Type B pancreatic cell (in vitro differentiated cells): ENCODE data around the gene BCL2L15. TPM values are rescaled to one million over a fixed set of nuclear protein-coding genes. Genes with fewer than 3 reads are reported as not detected.
A peak's percentile ranks its signal among the peaks of the same experiment; 100 is the strongest.

Experiments used
- DNase-seq: peaks from one replicate; pipeline ENCODE4 v3.0.0; 2021; ENCODE audit warnings: mixed read lengths; ENCODE audit not compliant: unreplicated experiment; ENCODE audit errors: extremely low spot score
- H3K27ac Mint-ChIP-seq: 2 replicates; pipeline ENCODE4 v1.8.0; 2021; ENCODE audit warnings: mild to moderate bottlenecking, mixed read lengths
- H3K27me3 Mint-ChIP-seq: 2 replicates; pipeline ENCODE4 v1.8.0; 2021; ENCODE audit warnings: mixed read lengths
- H3K36me3 Mint-ChIP-seq: 2 replicates; pipeline ENCODE4 v1.8.0; 2021; ENCODE audit warnings: mixed read lengths
- H3K4me1 Mint-ChIP-seq: one replicate; pipeline ENCODE4 v1.8.0; 2021; ENCODE audit warnings: mixed read lengths; ENCODE audit not compliant: unreplicated experiment
- H3K4me3 Mint-ChIP-seq: 2 replicates; pipeline ENCODE4 v1.8.0; 2021; ENCODE audit warnings: mild to moderate bottlenecking, mixed read lengths
- H3K9me3 Mint-ChIP-seq: 2 replicates; pipeline ENCODE4 v1.8.0; 2021; ENCODE audit warnings: mixed read lengths
- total RNA-seq: library from RNA; stranded (reverse); gene quantifications from 2 replicates; pipeline ENCODE4 v1.2.1, GENCODE V29; 2021; ENCODE audit warnings: low replicate concordance
- TF ChIP-seq, protein P1 (sequence below): fragments of 200-600 bp; sonication (generic); conservative IDR thresholded peaks from 2 replicates; pipeline ENCODE4 v1.5.0; 2021; ENCODE audit warnings: antibody characterized with exemption, mild to moderate bottlenecking

The BCL2L15 gene
- total RNA-seq, 1 donor from 2014 or later, result 1.2 TPM

DNA sequence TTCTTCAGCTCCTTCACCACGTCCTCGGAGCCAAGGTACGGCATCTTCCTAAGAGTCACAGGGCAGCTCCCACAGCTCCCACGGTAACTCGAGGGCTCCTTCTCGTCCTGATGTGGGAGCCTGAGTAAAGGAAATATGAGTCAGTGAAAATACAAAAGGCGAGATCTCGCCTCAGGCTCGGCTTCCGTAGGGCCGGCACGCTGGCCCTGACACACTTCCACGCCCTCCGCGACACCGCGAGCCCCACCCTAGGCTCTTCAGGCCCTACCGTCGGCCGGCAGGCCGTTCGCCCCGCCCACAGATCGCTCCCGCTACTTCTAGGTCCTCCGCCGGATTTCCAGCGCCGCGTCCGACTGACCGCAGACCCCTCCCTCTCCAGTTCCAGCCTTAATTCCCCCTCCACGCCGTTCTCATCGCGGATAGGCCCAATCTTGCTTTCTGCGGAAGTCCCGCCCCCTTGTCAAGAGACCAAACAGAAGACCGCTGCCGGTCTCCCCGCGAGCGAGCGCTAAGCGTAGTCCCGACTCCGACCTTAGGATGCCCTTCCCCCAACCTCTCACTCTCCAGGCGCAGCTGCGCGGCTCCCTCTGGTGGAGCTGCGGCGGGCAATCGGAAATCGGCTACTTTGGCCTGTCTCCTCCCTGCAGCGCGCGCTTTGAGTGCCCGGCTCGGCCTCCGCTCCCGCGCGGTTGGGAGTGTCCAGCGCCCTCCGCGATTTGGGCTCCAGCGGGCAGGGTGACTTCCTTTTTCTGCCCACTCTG lies 17.5 kb upstream of the BCL2L15 start, which contains the start of the genes AP4B1 and DCLRE1B:
TSS of gene AP4B1 (minus strand) at position 126 of the 761 bp plus-strand sequence. CDS start at position 44, 82 bp downstream.
TSS of gene DCLRE1B (plus strand) at position 653 of the 761 bp plus-strand sequence. CDS start 261 bp downstream, outside the sequence.
- Mint-ChIP-seq H3K27ac (peak within 1 kb of the TSS; percentile 98), H3K27me3 (no peaks in the 10 kb centered on the region), H3K4me3 (peak within 1 kb of the TSS; percentile 98), H3K9me3 (no peaks in the 10 kb centered on the region), H3K36me3 (peaks cover 9% of the 10 kb centered on the region), H3K4me1 (peaks cover 3% of the 10 kb centered on the region)
- TF ChIP-seq, protein P1, sequence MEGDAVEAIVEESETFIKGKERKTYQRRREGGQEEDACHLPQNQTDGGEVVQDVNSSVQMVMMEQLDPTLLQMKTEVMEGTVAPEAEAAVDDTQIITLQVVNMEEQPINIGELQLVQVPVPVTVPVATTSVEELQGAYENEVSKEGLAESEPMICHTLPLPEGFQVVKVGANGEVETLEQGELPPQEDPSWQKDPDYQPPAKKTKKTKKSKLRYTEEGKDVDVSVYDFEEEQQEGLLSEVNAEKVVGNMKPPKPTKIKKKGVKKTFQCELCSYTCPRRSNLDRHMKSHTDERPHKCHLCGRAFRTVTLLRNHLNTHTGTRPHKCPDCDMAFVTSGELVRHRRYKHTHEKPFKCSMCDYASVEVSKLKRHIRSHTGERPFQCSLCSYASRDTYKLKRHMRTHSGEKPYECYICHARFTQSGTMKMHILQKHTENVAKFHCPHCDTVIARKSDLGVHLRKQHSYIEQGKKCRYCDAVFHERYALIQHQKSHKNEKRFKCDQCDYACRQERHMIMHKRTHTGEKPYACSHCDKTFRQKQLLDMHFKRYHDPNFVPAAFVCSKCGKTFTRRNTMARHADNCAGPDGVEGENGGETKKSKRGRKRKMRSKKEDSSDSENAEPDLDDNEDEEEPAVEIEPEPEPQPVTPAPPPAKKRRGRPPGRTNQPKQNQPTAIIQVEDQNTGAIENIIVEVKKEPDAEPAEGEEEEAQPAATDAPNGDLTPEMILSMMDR, result peak; percentile 55
- DNase-seq, result peak; percentile 97

DNA sequence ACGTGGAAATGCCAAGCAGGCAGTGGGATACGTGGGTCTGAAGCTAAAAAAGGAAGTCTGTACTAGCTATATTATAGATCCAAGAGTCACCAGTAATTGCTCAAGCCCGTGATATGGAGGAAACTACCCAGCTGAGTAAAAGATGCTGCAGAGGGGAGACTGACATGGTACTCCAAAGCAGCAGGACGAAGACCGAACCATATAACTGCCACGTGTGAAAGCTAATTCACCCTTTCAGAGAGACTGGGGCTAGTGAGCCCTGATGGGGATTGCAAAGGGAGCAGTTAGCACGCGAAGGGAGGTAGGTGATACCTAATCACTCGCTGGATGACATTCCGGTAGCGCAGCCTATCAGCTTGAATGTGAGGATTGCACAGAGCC lies 16.9 kb upstream of the BCL2L15 start:
- no peaks in the 10 kb centered on the region for H3K27me3 Mint-ChIP-seq
- peak overlapping the region; percentile 98 for H3K4me3 Mint-ChIP-seq
- peaks cover 13% of the 10 kb centered on the region for H3K36me3 Mint-ChIP-seq
- H3K9me3 Mint-ChIP-seq, result no peaks in the 10 kb centered on the region
- peaks cover 3% of the 10 kb centered on the region for H3K4me1 Mint-ChIP-seq
- TF ChIP-seq, protein P1, result no peak
- H3K27ac Mint-ChIP-seq, result peak overlapping the region; percentile 98
- DNase-seq, result no peak

DNA sequence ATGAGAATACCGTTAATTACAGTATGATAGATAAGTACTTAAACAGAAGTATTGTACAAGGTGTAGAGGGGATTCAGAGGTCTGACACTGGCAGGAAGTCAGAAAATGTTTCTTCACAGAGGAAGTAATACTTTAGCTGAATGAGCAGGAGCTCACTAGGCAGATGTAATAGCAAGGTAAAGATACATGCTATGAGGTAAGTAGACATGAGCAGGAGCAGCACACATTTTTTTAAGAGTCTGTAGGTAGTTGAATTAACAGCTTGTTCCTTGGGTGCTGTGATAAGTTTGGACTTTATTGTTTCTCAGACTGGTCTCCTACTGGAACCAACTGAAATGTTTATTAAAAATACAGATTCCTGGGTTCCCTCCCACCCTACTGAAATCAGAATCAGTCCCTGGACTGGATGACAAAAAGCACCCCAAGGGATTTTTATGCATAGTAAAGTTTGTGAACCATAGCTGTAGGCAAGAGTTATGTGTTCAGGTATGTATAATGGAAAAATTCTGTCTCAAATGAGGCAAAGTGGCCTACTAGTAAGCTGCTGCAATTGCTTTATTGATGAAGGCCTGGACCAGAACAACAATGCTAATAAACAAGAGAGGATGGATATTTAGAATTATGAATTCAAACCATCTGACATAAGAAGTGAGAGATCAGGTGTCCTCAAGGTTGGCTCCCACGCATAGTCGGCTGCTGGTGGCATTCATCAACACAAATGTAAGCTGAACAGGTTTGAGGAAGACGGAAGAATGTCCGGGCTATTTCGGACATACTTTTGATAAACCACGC lies 16.3 kb upstream of the BCL2L15 start:
- H3K27ac Mint-ChIP-seq, result peak overlapping the region; percentile 98
- H3K4me1 Mint-ChIP-seq, result peaks cover 3% of the 10 kb centered on the region
- H3K36me3 Mint-ChIP-seq, result peaks cover 13% of the 10 kb centered on the region
- no peak for DNase-seq
- TF ChIP-seq, protein P1, result no peak
- no peaks in the 10 kb centered on the region for H3K9me3 Mint-ChIP-seq
- peak overlapping the region; percentile 98 for H3K4me3 Mint-ChIP-seq
- no peaks in the 10 kb centered on the region for H3K27me3 Mint-ChIP-seq

DNA sequence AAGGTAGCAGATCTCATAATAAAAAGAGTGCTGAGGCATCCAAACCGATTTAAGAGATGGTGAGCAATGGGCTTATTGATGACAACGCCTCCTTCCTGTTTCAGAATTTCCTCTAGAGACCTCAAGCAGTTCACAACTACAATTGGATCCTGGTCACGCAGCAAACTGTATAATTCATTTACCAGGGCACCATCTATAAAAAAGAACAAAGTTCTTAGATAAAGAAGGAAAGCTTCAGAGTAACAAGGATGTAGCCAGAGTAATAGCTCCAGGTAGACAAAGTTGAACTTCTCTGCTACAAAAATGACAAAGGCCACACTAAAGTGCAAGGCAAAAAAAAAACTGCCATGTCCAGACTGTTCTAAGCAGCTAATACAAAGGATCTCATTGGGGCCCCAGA lies 13.8 kb upstream of the BCL2L15 start:
- H3K36me3 Mint-ChIP-seq, result peaks cover 14% of the 10 kb centered on the region
- no peak overlapping the region for H3K27ac Mint-ChIP-seq
- H3K4me1 Mint-ChIP-seq, result peaks cover 3% of the 10 kb centered on the region
- DNase-seq, result no peak
- H3K4me3 Mint-ChIP-seq, result no peak overlapping the region
- H3K27me3 Mint-ChIP-seq, result no peaks in the 10 kb centered on the region
- H3K9me3 Mint-ChIP-seq, result no peaks in the 10 kb centered on the region
- TF ChIP-seq, protein P1, result no peak

DNA sequence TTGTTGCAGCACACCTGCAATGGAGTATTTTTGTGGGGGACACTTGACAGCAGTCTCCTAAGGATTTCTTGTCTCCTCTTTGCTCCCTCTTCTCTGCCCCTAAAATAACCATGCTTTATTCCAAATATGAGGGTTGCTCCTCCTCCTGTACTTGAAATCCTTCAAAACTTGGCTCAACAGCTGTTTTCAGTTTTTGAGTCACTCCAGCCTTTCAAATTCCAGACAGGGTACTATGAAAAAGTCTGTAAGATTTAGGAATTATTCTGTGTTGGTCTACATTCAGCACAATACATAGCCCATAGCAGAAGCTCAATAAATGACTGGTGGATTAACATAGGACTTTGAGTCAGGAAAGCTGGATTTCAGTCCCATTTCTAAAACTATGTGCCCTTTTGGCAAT lies 11.7 kb upstream of the BCL2L15 start:
- Mint-ChIP-seq H3K9me3 (no peaks in the 10 kb centered on the region), H3K27me3 (no peaks in the 10 kb centered on the region), H3K4me3 (no peak overlapping the region), H3K36me3 (peaks cover 24% of the 10 kb centered on the region), H3K27ac (no peak overlapping the region), H3K4me1 (no peaks in the 10 kb centered on the region)
- no peak for DNase-seq
- TF ChIP-seq, protein P1, result no peak
